ENCODE measurements around the gene ZDHHC7.

Gene ZDHHC7

GRCh38 chr16:85003725-85004586 is 7.4 kb downstream of the ZDHHC7 start:
- TF ChIP-seq, protein P1, sequence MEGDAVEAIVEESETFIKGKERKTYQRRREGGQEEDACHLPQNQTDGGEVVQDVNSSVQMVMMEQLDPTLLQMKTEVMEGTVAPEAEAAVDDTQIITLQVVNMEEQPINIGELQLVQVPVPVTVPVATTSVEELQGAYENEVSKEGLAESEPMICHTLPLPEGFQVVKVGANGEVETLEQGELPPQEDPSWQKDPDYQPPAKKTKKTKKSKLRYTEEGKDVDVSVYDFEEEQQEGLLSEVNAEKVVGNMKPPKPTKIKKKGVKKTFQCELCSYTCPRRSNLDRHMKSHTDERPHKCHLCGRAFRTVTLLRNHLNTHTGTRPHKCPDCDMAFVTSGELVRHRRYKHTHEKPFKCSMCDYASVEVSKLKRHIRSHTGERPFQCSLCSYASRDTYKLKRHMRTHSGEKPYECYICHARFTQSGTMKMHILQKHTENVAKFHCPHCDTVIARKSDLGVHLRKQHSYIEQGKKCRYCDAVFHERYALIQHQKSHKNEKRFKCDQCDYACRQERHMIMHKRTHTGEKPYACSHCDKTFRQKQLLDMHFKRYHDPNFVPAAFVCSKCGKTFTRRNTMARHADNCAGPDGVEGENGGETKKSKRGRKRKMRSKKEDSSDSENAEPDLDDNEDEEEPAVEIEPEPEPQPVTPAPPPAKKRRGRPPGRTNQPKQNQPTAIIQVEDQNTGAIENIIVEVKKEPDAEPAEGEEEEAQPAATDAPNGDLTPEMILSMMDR (IDR thresholded peaks at IDR 0.05; ENCODE audit: insufficient read depth, low read length, missing control alignments) = no peak
- no peak for DNase-seq (ENCODE audit: low read depth, low spot score)
- ChIA-PET CTCF (interaction anchor here (0.6 to 2.5 kb wide), 4 partner anchors 9 to 257 kb away, joined by 3 to 8 read pairs (median 3); no protein-coding TSS in a partner anchor), POLR2A (interaction anchor here (2.5 kb wide), 1 partner anchor 10 kb away, joined by 13 read pairs; no protein-coding TSS in a partner anchor)
- peak overlapping the region; percentile 12; the same call in 1 of the 2 replicates for H3K4me3 ChIP-seq (ENCODE audit: low read depth, low read length)

- TF ChIP-seq, protein P1 (IDR thresholded peaks at IDR 0.05; ENCODE audit: insufficient read depth, low read length, missing control alignments) = no peak
- ChIA-PET POLR2A (no interaction called here), CTCF (interaction anchor here (1.2 kb wide), 1 partner anchor 35 kb away, joined by 3 read pairs; no protein-coding TSS in a partner anchor)
- H3K4me3 ChIP-seq (ENCODE audit: low read depth, low read length) = no peak overlapping the region
- no peak for DNase-seq (ENCODE audit: low read depth, low spot score)
Observed at GRCh38 chr16:85003076-85003475, 8.3 kb downstream of the ZDHHC7 start.

- POLR2A ChIA-PET = no interaction called here
- CTCF ChIA-PET = no interaction called here
- no peak for DNase-seq (ENCODE audit: low read depth, low spot score)
- no peak overlapping the region for H3K4me3 ChIP-seq (ENCODE audit: low read depth, low read length)
- TF ChIP-seq, protein P1 (IDR thresholded peaks at IDR 0.05; ENCODE audit: insufficient read depth, low read length, missing control alignments) = no peak
Observed at GRCh38 chr16:85002608-85003007, 8.7 kb downstream of the ZDHHC7 start.

GRCh38 chr16:85002099-85002541 is 9.2 kb downstream of the ZDHHC7 start:
- ChIA-PET POLR2A (no interaction called here), CTCF (interaction anchor here (1.3 kb wide), 1 partner anchor 9 kb away, joined by 3 read pairs; no protein-coding TSS in a partner anchor)
- DNase-seq (ENCODE audit: low read depth, low spot score) = no peak
- H3K4me3 ChIP-seq (ENCODE audit: low read depth, low read length) = no peak overlapping the region
- TF ChIP-seq, protein P1 (IDR thresholded peaks at IDR 0.05; ENCODE audit: insufficient read depth, low read length, missing control alignments) = no peak

- no peak for DNase-seq (ENCODE audit: low read depth, low spot score)
- ChIA-PET CTCF (interaction anchor here (1.2 to 1.3 kb wide), 2 partner anchors 245 to 274 kb away, joined by 3 to 4 read pairs; no protein-coding TSS in a partner anchor), POLR2A (no interaction called here)
- TF ChIP-seq, protein P1 (IDR thresholded peaks at IDR 0.05; ENCODE audit: insufficient read depth, low read length, missing control alignments) = no peak
- H3K4me3 ChIP-seq (ENCODE audit: low read depth, low read length) = no peak overlapping the region
Observed at GRCh38 chr16:84999857-85000480, 11.4 kb downstream of the ZDHHC7 start.

DNA sequence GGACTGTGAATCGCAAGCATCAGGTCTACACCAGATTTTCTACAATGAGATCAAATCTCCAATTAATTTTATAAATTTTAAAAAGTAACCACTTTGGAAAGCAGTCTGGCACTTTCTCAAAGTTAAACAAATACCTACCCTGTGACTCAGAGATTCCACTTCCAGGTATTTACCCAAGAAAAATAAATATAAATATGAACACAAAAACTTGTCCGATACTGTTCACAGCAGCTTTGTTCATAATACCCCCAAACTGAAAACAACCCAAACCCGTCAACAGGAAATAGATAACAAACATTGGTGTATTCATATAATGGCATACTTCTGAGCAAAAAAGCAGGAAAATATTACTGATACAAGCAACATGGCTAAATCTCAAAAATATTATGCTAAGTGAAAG is 12.1 kb downstream of the ZDHHC7 start:
- H3K4me3 ChIP-seq (ENCODE audit: low read depth, low read length) = no peak overlapping the region
- TF ChIP-seq, protein P1 (IDR thresholded peaks at IDR 0.05; ENCODE audit: insufficient read depth, low read length, missing control alignments) = no peak
- no peak for DNase-seq (ENCODE audit: low read depth, low spot score)
- POLR2A ChIA-PET = no interaction called here
- CTCF ChIA-PET = interaction anchor here (1.2 to 1.3 kb wide), 2 partner anchors 245 to 273 kb away, joined by 3 to 4 read pairs; no protein-coding TSS in a partner anchor
